ENCODE data around the gene NKTR.

DNA sequence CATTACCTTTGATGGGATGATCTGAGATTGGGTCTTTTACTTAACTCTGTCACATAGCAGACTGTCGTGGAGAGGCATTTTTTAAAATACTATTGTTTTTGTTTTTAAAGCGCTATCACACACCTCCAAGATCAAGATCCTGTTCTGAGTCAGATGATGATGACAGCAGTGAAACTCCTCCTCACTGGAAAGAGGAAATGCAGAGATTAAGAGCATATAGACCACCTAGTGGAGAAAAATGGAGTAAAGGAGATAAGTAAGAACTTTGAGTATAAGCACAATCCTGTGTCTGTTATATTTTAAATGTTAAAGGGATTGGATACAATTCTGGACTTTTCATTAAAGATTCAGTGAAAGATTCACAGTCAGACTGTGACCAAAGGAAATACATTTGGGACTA, 34.6 kb downstream of the NKTR start:
- TF ChIP-seq, protein P1, sequence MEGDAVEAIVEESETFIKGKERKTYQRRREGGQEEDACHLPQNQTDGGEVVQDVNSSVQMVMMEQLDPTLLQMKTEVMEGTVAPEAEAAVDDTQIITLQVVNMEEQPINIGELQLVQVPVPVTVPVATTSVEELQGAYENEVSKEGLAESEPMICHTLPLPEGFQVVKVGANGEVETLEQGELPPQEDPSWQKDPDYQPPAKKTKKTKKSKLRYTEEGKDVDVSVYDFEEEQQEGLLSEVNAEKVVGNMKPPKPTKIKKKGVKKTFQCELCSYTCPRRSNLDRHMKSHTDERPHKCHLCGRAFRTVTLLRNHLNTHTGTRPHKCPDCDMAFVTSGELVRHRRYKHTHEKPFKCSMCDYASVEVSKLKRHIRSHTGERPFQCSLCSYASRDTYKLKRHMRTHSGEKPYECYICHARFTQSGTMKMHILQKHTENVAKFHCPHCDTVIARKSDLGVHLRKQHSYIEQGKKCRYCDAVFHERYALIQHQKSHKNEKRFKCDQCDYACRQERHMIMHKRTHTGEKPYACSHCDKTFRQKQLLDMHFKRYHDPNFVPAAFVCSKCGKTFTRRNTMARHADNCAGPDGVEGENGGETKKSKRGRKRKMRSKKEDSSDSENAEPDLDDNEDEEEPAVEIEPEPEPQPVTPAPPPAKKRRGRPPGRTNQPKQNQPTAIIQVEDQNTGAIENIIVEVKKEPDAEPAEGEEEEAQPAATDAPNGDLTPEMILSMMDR (IDR thresholded peaks at IDR 0.05; ENCODE audit: insufficient read depth, low read depth, low read length), result peak; percentile 32
- no peak for TF ChIP-seq EZH2 (IDR thresholded peaks at IDR 0.05; ENCODE audit: insufficient read depth, low read length)
